SK-N-SH (cell line): ENCODE measurements around the gene LIPT1. TPM values are rescaled to one million over a fixed set of nuclear protein-coding genes. Genes with fewer than 3 reads are reported as not detected.

Experiments
- CTCF ChIA-PET: fragments of 300-600, 350-600 bp; formaldehyde crosslinking; extraction: SDS; loops from one replicate; lab custom pipeline; 2021; lab: Yijun Ruan, JAX
- POLR2A ChIA-PET: fragments of 350-600 bp; sonication (Branson Sonifier 250); formaldehyde crosslinking; extraction: SDS; loops from one replicate; lab custom pipeline; 2020; ENCODE audit warnings: antibody characterized with exemption, inconsistent platforms; lab: Yijun Ruan, JAX
- DNase-seq: peaks from one replicate; pipeline ENCODE4 v3.0.0; 2012
- H2AFZ ChIP-seq: fragments of 200-600 bp; sonication (generic); 2 replicates; pipeline ENCODE4 v1.8.1; 2016; ENCODE audit warnings: antibody characterized with exemption, mild to moderate bottlenecking, low read depth
- H3F3A ChIP-seq: fragments of 200-600 bp; sonication (generic); replicated peaks from 2 replicates; pipeline ENCODE3; 2016; ENCODE audit warnings: antibody characterized with exemption, mild to moderate bottlenecking; ENCODE audit not compliant: insufficient read depth
- H3K27ac ChIP-seq, 2 experiments: fragments of 200-500 bp in 1 of 2; fragments of 200-600 bp in 1 of 2; sonication (Bioruptor generic) in 1 of 2; sonication (generic), shearing (Covaris generic) in 1 of 2; 2 replicates each; pipeline versions ENCODE4 v1.5.1 to v1.6.1; 2014 to 2016; ENCODE audit warnings: low read depth in 2 of 2, inconsistent platforms in 1 of 2, low read length in 1 of 2, mild to moderate bottlenecking in 1 of 2, mixed read lengths in 1 of 2
- H3K27me3 ChIP-seq: fragments of 200-600 bp; sonication (generic), shearing (Covaris generic); 2 replicates; pipeline ENCODE4 v1.6.1; 2016; ENCODE audit warnings: mixed run types; ENCODE audit not compliant: insufficient read depth
- H3K36me3 ChIP-seq, 2 experiments: fragments of 200-500 bp in 1 of 2; fragments of 200-600 bp in 1 of 2; sonication (Bioruptor generic) in 1 of 2; sonication (generic) in 1 of 2; replicated peaks in 1 of 2; 2 replicates each; pipeline versions ENCODE3 to v1.5.1; 2014 to 2016; ENCODE audit warnings: low read length in 1 of 2, mild to moderate bottlenecking in 1 of 2; ENCODE audit not compliant: insufficient read depth in 2 of 2, control insufficient read depth in 1 of 2
- H3K4me1 ChIP-seq, 2 experiments: fragments of 200-500 bp in 1 of 2; fragments of 200-600 bp in 1 of 2; sonication (Bioruptor generic) in 1 of 2; sonication (generic), shearing (Covaris generic) in 1 of 2; 2 replicates each; pipeline versions ENCODE4 v1.5.1 to v1.6.1; 2014 to 2016; ENCODE audit warnings: low read depth in 1 of 2, low read length in 1 of 2, mixed run types in 1 of 2; ENCODE audit not compliant: insufficient read depth in 2 of 2, control insufficient read depth in 1 of 2
- H3K4me2 ChIP-seq: fragments of 200-600 bp; sonication (generic), shearing (Covaris generic); 2 replicates; pipeline ENCODE4 v1.6.1; 2017; ENCODE audit warnings: mixed run types
- H3K4me3 ChIP-seq, 2 experiments: fragments of 200-500 bp in 1 of 2; fragments of 200-600 bp in 1 of 2; sonication (Bioruptor generic) in 1 of 2; sonication (generic), shearing (Covaris generic) in 1 of 2; 2 replicates each; pipeline versions ENCODE4 v1.5.1 to v1.8.1; 2014 to 2016; ENCODE audit warnings: low read depth in 2 of 2, inconsistent platforms in 1 of 2, low read length in 1 of 2, mild to moderate bottlenecking in 1 of 2, mixed read lengths in 1 of 2, moderate library complexity in 1 of 2
- H3K79me2 ChIP-seq: fragments of 200-600 bp; sonication (generic); 2 replicates; pipeline ENCODE4 v1.8.1; 2017; ENCODE audit warnings: mild to moderate bottlenecking; ENCODE audit not compliant: insufficient read depth
- H3K9ac ChIP-seq: fragments of 200-600 bp; sonication (generic); 2 replicates; pipeline ENCODE4 v1.6.1; 2017; ENCODE audit warnings: mixed run types
- H3K9me2 ChIP-seq: fragments of 200-600 bp; sonication (generic); 2 replicates; pipeline ENCODE4 v1.6.1; 2017; ENCODE audit warnings: mixed run types
- H3K9me3 ChIP-seq: fragments of 200-600 bp; sonication (generic); 2 replicates; pipeline ENCODE4 v1.6.1; 2017; ENCODE audit warnings: mixed run types, mild to moderate bottlenecking, moderate library complexity
- H4K20me1 ChIP-seq: fragments of 200-600 bp; sonication (generic); 2 replicates; pipeline ENCODE4 v1.6.1; 2017; ENCODE audit warnings: mild to moderate bottlenecking, mixed run types; ENCODE audit not compliant: insufficient read depth
- CHD2 ChIP-seq: fragments of 150-350 bp; IDR thresholded peaks from 2 replicates; pipeline ENCODE4 v1.6.1; 2018; ENCODE audit warnings: low read length; ENCODE audit not compliant: partially characterized antibody
- ELF1 ChIP-seq: IDR thresholded peaks from 2 replicates; pipeline ENCODE4 v1.4.0; 2012
- EP300 ChIP-seq, 2 experiments: IDR thresholded peaks; 2 replicates each; pipeline versions ENCODE4 v1.4.0 to v1.6.1; 2012; ENCODE audit warnings: borderline replicate concordance in 1 of 2, low read depth in 1 of 2, low read length in 1 of 2
- FOXJ3 ChIP-seq: sonication (generic); formaldehyde crosslinking; IDR thresholded peaks from 2 replicates; pipeline ENCODE4 v1.5.1; 2020; ENCODE audit warnings: mild to moderate bottlenecking, missing genetic modification reagents
- GATA2 ChIP-seq: sonication (generic); formaldehyde crosslinking; IDR thresholded peaks from 2 replicates; pipeline ENCODE4 v1.5.0; 2020; ENCODE audit warnings: mild to moderate bottlenecking, missing genetic modification reagents
- IRF3 ChIP-seq: fragments of 150-350 bp; IDR thresholded peaks from 2 replicates; pipeline ENCODE4 v1.6.1; 2016; ENCODE audit warnings: mild to moderate bottlenecking, low read depth, low read length
- MEF2A ChIP-seq: IDR thresholded peaks from 2 replicates; pipeline ENCODE4 v1.4.0; 2012; ENCODE audit warnings: low read depth, borderline replicate concordance
- NFIC ChIP-seq: IDR thresholded peaks from 2 replicates; pipeline ENCODE4 v1.4.0; 2012; ENCODE audit warnings: borderline replicate concordance
- NRF1 ChIP-seq: IDR thresholded peaks from 2 replicates; pipeline ENCODE4 v1.6.1; 2012; ENCODE audit warnings: low read depth, mild to moderate bottlenecking, low read length
- RXRA ChIP-seq: IDR thresholded peaks from 2 replicates; pipeline ENCODE4 v1.4.0; 2012; ENCODE audit warnings: low read depth, mild to moderate bottlenecking, borderline replicate concordance
- SMC3 ChIP-seq: IDR thresholded peaks from 2 replicates; pipeline ENCODE4 v1.6.1; 2012; ENCODE audit warnings: low read depth, low read length, improper control_type of control experiment
- USF1 ChIP-seq: IDR thresholded peaks from 2 replicates; pipeline ENCODE4 v1.4.0; 2012; ENCODE audit warnings: low read depth, borderline replicate concordance
- YY1 ChIP-seq: IDR thresholded peaks from 2 replicates; pipeline ENCODE4 v1.4.0; 2012; ENCODE audit warnings: low read depth, mild to moderate bottlenecking
- WGBS: methylation state at CpG from one replicate; pipeline ENCODE4 v1.1.6; 2017; ENCODE audit warnings: low lambda C conversion rate; 5-methylcytosine and 5-hydroxymethylcytosine counted together
- polyA plus RNA-seq, 3 experiments: library from polyadenylated mRNA; depleted of rRNA; stranded (reverse); fragments of >200 nt; gene quantifications; 2 replicates each; pipeline ENCODE4 v1.2.3, GENCODE V29; 2012
- TF ChIP-seq, protein P1 (sequence below): IDR thresholded peaks from 2 replicates; pipeline ENCODE4 v1.6.1; 2012; ENCODE audit warnings: mild to moderate bottlenecking, low read depth, low read length, moderate library complexity
- TF ChIP-seq, protein P2 (sequence below): fragments of 150-350 bp; IDR thresholded peaks from 2 replicates; pipeline ENCODE4 v1.6.1; 2017; ENCODE audit warnings: antibody characterized with exemption, low read length, low read depth, borderline replicate concordance

The LIPT1 gene
- polyA plus RNA-seq, 1 of the 3 experiments (the other 2 are of a cell fraction), result 5.4 TPM

- H3K27me3 ChIP-seq, result no peaks in the 10 kb centered on the region
- no peak for DNase-seq
- peaks cover 0 to 16% of the 10 kb centered on the region in 2 experiments; a peak in 2 of 4 replicates for H3K4me1 ChIP-seq
- 94% methylated on average over 3 of the region's 3 CpGs for WGBS
- H3K4me2 ChIP-seq, result peak overlapping the region; percentile 88; the same call in 1 of the 2 replicates
- no peaks in the 10 kb centered on the region for H3K9me2 ChIP-seq
- peaks cover 10% of the 10 kb centered on the region; the same call in 1 of the 2 replicates for H4K20me1 ChIP-seq
- peak overlapping the region in 1 of 2 experiments; percentile 89; a peak in 1 of 4 replicates for H3K4me3 ChIP-seq
- peaks cover 3% of the 10 kb centered on the region in 2 experiments for H3K36me3 ChIP-seq
- H3F3A ChIP-seq, result peaks cover 5% of the 10 kb centered on the region
- no peak overlapping the region for H3K27ac ChIP-seq
- TF ChIP-seq ELF1 (no peak), IRF3 (no peak)
- H3K79me2 ChIP-seq, result peaks cover 90% of the 10 kb centered on the region
- H3K9ac ChIP-seq, result no peak overlapping the region
- POLR2A ChIA-PET, result no interaction called here
- CTCF ChIA-PET, result no interaction called here
- H2AFZ ChIP-seq, result no peak overlapping the region
- no peaks in the 10 kb centered on the region for H3K9me3 ChIP-seq
These were observed 28.3 kb downstream of the LIPT1 start for GRCh38 chr2:99183025-99183424.

DNA sequence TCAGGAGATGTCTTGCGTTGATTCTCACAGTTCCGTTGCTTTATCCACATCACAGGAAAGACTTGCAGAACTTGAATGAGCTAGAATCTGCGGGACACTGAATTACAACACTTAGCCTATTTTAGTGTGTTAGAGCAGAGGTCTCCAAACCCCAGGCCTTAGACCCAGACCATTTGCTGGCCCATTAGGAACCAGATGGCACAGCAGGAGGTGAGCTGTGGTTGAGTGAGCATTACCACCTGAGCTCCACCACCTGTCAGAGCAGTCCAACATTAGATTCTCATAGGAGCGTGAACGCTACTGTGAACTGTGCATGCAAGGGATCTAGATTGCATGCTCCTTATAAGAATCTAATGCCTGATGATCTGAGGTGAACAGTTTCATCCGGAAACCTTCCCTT, 30.0 kb downstream of the LIPT1 start:
- WGBS, result 82% methylated on average over 6 of the region's 6 CpGs
- Histone ChIP-seq H2AFZ (no peak overlapping the region), H3K9me2 (no peaks in the 10 kb centered on the region), H3K79me2 (peaks cover 93% of the 10 kb centered on the region), H4K20me1 (peaks cover 10% of the 10 kb centered on the region; the same call in 1 of the 2 replicates), H3K9ac (no peak overlapping the region), H3K4me1 (peaks cover 0 to 10% of the 10 kb centered on the region in 2 experiments; a peak in 2 of 4 replicates), H3K9me3 (no peaks in the 10 kb centered on the region), H3K4me3 (no peak overlapping the region)
- DNase-seq, result no peak
- CTCF ChIA-PET, result no interaction called here
- POLR2A ChIA-PET, result no interaction called here
- TF ChIP-seq NRF1 (no peak), SMC3 (no peak), GATA2 (CRISPR knock-in tag) (no peak), EP300 (IDR thresholded peaks at IDR 0.05; ENCODE audit: borderline replicate concordance in 1 of 2, low read depth in 1 of 2, low read length in 1 of 2) (no peak), USF1 (no peak), IRF3 (no peak), NFIC (no peak), MEF2A (no peak), CHD2 (no peak), YY1 (no peak), RXRA (no peak), FOXJ3 (CRISPR knock-in tag) (no peak)
- TF ChIP-seq, protein P1, sequence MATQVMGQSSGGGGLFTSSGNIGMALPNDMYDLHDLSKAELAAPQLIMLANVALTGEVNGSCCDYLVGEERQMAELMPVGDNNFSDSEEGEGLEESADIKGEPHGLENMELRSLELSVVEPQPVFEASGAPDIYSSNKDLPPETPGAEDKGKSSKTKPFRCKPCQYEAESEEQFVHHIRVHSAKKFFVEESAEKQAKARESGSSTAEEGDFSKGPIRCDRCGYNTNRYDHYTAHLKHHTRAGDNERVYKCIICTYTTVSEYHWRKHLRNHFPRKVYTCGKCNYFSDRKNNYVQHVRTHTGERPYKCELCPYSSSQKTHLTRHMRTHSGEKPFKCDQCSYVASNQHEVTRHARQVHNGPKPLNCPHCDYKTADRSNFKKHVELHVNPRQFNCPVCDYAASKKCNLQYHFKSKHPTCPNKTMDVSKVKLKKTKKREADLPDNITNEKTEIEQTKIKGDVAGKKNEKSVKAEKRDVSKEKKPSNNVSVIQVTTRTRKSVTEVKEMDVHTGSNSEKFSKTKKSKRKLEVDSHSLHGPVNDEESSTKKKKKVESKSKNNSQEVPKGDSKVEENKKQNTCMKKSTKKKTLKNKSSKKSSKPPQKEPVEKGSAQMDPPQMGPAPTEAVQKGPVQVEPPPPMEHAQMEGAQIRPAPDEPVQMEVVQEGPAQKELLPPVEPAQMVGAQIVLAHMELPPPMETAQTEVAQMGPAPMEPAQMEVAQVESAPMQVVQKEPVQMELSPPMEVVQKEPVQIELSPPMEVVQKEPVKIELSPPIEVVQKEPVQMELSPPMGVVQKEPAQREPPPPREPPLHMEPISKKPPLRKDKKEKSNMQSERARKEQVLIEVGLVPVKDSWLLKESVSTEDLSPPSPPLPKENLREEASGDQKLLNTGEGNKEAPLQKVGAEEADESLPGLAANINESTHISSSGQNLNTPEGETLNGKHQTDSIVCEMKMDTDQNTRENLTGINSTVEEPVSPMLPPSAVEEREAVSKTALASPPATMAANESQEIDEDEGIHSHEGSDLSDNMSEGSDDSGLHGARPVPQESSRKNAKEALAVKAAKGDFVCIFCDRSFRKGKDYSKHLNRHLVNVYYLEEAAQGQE, result no peak
- TF ChIP-seq, protein P2, sequence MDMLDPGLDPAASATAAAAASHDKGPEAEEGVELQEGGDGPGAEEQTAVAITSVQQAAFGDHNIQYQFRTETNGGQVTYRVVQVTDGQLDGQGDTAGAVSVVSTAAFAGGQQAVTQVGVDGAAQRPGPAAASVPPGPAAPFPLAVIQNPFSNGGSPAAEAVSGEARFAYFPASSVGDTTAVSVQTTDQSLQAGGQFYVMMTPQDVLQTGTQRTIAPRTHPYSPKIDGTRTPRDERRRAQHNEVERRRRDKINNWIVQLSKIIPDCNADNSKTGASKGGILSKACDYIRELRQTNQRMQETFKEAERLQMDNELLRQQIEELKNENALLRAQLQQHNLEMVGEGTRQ, result no peak
- TF ChIP-seq, all 33 proteins: peak for 0
- Histone ChIP-seq H3K27ac (no peak overlapping the region), H3K4me2 (no peak overlapping the region), H3K27me3 (no peaks in the 10 kb centered on the region), H3K36me3 (peaks cover 9 to 15% of the 10 kb centered on the region in 2 experiments), H3F3A (peaks cover 5% of the 10 kb centered on the region)
